ENCODE data around the gene DEK.

DNA sequence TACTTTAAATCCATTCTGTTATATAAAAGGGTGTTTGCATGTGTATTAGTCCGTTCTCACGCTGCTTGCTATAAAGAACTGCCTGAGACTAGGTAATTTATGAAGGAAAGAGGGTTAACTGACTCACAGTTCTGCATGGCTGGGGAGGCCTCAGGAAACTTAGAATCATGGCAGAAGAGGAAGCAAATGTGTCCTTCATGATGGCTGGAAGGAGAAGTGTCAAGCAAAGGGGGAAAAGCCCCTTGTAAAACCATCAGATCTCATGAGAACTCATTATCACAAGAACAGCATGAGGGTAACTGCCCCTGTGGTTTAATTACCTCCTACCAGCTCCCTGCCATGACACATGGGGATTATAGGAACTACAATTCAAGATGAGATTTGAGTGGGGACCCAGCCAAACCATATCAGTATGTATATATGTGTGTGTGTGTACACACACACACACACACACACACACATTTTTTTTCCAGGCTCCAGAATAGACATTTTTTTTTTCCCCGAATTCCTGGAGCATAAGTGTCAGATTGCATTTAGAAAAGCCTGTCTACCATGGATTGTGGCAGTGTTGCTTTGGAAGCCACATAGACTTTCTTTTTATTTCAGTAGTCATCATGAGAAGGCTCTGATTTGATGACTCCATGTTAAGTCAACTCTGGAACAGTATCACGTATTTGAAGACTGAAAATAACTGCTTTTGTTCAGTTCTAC is 77.6 kb downstream of the DEK start:
- TF ChIP-seq, protein P1, sequence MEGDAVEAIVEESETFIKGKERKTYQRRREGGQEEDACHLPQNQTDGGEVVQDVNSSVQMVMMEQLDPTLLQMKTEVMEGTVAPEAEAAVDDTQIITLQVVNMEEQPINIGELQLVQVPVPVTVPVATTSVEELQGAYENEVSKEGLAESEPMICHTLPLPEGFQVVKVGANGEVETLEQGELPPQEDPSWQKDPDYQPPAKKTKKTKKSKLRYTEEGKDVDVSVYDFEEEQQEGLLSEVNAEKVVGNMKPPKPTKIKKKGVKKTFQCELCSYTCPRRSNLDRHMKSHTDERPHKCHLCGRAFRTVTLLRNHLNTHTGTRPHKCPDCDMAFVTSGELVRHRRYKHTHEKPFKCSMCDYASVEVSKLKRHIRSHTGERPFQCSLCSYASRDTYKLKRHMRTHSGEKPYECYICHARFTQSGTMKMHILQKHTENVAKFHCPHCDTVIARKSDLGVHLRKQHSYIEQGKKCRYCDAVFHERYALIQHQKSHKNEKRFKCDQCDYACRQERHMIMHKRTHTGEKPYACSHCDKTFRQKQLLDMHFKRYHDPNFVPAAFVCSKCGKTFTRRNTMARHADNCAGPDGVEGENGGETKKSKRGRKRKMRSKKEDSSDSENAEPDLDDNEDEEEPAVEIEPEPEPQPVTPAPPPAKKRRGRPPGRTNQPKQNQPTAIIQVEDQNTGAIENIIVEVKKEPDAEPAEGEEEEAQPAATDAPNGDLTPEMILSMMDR (IDR thresholded peaks at IDR 0.05; ENCODE audit: low read depth, low read length, poor library complexity, severe bottlenecking), result no peak
- no peak for TF ChIP-seq EZH2phosphoT487 (IDR thresholded peaks at IDR 0.05; ENCODE audit: borderline replicate concordance, low read length)

Measured in DOHH2 (cell line).